Stimulated activated CD4-positive, alpha-beta T cell treated with anti-CD3 and anti-CD28 coated beads, Interleukin-2, amount 100 ng/mL, for 24 hours (primary cell): Measurements from ENCODE around the gene HOMER3.
A peak's percentile ranks its signal among the peaks of the same experiment; 100 is the strongest.
"Not testable (repeated sequence)": the region's sequence is repeated elsewhere in the genome, so short reads cannot be mapped to it uniquely, and the experiment has no call there.

Source experiments
- DNase-seq, 2 donors: peaks; one replicate each; pipeline ENCODE4 v3.0.0-alpha.2; 2020

The HOMER3 gene

DNA sequence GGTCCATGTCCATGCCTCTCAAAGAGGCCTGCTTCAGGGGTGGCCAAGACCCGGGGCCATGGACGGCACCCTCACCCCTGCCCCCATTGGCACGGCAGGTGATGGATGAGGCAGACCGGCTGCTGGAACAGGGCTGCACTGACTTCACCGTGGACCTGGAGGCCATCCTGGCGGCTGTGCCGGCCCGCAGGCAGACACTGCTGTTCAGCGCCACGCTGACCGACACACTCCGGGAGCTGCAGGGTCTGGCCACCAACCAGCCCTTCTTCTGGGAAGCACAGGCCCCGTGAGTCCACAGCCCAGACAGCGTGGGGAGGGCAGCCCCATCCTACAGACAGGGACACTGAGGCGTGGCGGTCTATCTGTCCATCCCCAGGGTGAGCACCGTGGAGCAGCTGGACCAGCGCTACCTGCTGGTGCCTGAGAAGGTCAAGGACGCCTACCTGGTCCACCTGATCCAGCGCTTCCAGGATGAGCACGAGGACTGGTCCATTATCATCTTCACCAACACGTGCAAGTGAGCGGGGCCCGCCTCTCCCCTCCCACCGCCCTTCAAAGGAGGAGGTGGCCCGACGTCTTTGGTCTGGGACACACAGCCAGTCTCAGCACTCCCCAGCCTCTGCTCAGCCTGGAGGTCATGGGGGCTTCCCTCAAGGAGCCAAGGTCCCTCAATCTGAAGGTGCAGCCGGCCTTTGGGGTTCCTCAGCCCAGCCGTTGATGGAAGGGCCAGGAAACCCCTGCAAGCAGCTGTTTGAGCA lies 18.6 kb downstream of the HOMER3 start:
- no peak for DNase-seq

DNA sequence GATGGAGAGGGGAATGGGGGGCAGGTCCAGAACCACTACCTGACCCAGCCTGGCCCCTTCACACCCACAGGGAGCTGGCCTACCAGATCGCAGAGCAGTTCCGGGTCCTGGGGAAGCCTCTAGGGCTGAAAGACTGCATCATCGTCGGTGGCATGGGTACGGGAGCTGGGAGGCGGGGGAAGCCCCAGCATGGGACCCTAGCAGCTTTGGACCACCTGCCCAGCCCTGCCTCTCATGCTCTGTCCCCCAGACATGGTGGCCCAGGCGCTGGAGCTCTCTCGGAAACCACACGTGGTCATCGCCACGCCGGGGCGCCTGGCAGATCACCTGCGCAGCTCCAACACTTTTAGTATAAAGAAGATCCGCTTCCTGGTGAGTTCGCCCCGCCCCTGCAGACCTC lies 19.4 kb downstream of the HOMER3 start:
- DNase-seq = no peak

GRCh38 chr19:18920400-18920799 lies 20.6 kb downstream of the HOMER3 start:
- no peak for DNase-seq

GRCh38 chr19:18919900-18920214 lies 21.2 kb downstream of the HOMER3 start:
- no peak for DNase-seq

- DNase-seq = peak; percentile 97
Observed at GRCh38 chr19:18919086-18919899, 21.7 kb downstream of the HOMER3 start, which contains the start of the genes COPE and DDX49. TSS of gene COPE (minus strand) at chr19:18919387. CDS start at chr19:18919348, 39 bp downstream. TSS of gene DDX49 (plus strand) at chr19:18919715. CDS start at chr19:18919742, 27 bp downstream.

DNA sequence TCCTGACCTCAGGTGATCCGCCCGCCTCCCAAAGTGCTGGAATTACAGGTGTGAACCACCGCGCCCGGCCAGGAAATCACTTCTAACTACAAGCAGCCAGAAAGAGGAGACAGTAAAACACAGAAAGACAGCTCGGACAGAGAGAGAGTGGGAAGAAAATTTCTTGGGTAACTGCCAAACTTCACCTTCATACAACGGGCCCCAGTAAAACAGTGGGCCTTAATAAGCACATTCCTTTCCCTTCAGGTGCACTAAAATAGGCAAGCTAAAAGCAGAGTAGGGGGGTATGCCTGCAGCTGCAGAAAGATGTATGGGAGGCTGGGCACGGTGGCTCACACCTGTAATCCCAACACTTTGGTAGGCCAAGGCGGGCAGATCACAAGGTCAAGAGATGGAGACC lies 23.4 kb downstream of the HOMER3 start:
- DNase-seq = not testable (repeated sequence)

GRCh38 chr19:18915639-18916038 lies 25.4 kb downstream of the HOMER3 start:
- DNase-seq = peak in 1 of 2 donors; percentile 47

- DNase-seq = no peak
Observed at GRCh38 chr19:18913466-18913865, 27.6 kb downstream of the HOMER3 start.

GRCh38 chr19:18912933-18913332 lies 28.1 kb downstream of the HOMER3 start:
- DNase-seq = no peak

DNA sequence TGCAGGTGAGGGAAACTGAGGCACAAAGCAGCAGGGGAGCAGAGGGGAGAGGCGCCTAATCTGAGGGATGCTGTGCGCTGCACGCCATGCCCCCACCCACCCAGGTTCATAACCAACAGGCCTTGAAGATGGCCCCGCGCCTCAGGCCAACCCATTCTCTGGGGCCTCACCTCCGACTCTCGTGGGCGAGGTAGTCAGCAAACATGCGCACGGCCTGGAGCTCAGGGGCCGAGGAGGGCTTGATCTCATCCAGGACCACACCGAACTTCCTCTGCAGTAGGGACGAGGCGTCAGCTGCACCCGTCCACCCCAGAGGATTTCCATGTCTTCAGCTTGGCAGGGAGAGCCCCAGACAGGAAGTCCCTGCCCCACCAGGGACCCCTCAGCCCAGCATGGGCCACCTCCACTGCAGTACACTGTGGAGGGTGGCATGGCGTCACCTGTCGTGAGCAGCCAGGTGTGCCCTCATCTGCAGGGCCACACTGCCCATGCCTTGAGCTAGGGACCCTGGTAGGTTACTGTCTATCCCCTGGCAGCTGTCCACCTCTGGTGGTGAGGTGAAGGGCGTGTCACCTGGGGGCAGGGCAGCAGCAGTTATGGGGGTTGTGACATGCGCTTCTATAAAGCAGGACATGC lies 30.1 kb downstream of the HOMER3 start:
- no peak for DNase-seq

DNA sequence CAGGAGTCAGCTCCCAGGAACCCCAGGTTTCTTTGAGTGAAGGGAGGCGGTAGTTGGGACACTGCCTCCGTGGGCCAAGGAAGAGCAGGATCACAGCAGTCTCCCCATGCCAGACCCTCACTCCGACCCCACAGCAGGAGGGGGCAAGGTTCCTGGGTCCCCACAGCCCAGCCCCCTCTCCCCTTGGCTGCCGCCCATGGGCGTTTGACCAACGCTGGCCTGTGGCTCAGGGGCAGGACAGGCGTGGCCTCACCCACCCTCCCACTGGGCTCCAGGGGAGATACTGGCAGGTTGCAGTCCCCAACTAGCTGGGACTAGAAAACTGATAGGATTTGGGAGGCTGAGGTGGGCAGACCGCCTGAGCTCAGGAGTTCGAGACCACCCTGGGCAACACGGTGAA lies 31.0 kb downstream of the HOMER3 start:
- DNase-seq = no peak

- no peak for DNase-seq
Observed at GRCh38 chr19:18908917-18909619, 31.9 kb downstream of the HOMER3 start.

DNA sequence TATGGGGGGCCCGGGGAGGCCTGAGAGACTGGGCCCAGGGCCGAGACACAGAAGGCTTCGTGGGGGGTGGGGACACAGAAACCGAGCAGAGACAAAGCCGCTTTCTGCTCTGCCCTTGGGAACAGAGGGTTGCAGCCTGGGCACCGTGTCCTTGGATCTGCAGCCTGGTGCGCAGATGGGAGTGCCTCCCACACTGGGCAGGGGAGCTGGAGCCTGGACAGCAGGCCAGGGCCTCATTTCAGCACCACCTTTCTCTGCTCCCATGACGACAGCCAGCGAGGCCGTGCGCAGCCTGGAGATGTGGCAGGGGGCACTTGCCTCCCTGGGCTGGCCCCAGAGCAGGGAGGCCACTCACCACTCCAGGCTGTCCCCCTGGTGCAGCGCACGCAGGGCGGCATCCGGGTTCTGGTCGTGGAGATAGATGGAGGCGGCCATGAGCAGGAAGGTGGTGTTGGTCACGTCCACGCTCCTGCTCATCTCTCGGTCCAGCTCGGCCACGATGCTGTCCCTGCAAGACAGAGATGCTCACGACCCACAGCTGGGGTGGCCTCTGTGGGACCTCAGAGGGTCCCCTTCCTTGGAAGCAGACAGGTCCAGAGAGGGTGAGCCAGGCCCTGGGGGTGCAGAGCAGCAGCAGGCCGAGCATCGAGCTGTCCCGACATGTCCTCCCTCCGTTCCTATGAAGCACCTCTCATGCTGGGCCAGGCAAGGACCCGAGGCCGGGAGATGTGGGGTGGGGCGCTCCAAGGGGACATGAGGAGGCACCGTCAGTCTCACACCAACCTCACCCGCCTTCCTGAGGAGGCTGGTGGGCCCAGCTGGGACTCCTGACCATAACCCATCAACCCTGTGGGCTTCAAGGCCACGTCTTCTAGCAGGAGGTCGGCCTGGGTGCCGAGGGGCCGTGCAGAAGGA lies 34.2 kb downstream of the HOMER3 start:
- no peak for DNase-seq

DNA sequence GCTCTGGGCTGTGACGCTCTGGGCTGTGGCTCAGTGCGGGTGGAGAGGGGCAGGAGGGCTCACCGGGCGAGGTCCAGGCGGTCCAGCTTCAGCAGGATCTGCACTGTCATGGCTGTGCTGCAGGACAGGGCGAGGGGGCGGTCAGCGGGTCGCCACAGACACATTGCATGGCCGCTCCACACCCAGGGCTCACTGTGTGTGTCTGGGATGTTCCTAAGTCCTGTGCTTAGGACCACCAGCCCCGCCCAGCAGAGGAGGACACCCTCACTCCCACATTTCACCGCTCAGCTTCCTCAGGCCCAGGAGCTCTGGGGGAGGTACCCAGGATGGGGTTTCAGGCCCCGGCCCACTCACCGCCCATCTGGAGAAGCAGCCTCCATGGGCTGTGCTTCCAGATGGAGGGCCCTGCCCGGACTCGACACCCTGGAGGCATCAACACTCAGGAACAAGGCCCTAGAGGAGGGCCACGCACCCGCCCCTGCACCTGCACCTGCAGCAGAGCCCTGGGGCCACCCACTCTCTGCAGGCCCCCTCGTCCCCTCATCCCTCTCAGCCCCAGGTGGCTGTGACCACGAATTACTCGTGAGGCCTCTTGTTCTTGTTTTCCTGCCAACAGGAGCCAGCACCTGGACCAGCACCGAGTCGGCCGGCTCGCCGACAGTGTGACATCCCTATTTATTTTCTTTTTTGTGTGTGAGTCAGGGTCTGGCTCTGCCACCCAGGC lies 35.3 kb downstream of the HOMER3 start:
- no peak for DNase-seq

- DNase-seq = no peak
Observed at GRCh38 chr19:18905058-18905456, 36.0 kb downstream of the HOMER3 start.

- no peak for DNase-seq
Observed at GRCh38 chr19:18904334-18905057, 36.5 kb downstream of the HOMER3 start.

DNA sequence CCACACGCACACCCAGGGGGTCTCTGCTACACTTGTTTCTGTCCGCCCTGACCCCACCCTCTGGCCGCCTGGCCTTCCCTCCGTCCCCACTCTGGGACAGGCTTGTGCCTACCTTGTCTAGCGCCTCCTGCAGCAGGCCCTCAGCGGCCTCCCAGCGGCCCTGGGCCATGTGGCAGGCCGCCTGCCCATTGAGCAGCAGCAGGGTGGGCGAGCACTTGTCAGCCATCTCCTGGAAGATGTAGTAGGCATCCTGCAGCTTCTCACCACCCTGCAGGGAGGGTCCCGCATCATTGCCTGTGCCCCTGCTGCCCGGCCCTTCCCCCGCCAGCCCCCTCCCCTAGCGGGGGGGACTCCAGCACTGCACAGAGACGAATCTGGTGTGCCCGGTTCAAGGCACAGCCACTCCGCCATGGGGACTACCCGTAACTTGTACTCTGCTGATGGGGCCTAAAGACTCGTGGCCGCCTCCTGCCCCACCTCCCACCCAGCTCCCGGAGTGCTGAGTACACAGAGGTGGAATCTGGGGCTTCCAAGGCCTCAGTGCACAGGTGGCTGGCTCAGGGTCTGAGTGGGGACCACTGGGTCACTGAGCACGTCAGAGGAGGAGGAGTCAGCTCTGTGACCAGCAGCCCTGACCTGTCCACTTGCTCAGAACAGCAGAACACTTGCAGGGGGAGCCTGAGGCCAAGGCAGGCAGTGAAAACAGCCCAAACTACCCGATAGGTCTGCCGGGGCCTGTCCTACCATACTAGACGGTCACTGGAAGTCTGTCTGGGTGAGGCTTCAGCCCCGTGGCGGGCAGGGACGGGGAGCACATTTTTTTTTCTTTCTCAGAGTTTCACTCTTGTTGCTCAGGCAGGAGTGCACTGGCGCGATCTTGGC lies 37.6 kb downstream of the HOMER3 start:
- DNase-seq = no peak

DNA sequence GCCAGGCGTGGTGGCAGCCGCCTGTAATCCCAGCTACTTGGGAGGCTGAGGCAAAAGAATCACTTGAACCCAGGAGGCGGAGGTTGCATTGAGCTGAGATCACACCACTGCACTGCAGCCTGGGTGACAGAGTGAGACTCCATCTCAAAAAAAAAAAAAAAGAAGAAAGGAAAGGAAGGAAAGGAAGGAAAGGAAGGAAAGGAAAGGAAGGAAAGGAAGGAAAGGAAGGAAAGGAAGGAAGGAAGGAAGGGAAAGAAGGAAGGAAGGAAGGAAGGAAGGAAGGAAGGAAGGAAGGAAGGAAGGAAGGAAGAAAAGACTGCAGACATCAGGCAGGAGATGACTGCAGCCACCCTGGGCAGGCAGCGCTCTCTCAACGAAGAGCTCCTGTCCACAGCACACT lies 38.5 kb downstream of the HOMER3 start:
- DNase-seq = not testable (repeated sequence)

GRCh38 chr19:18901491-18901890 lies 39.5 kb downstream of the HOMER3 start:
- no peak for DNase-seq
